GM18505 (cell line): ENCODE measurements around the gene TESK2.
"Not testable (repeated sequence)": the region's sequence is repeated elsewhere in the genome, so short reads cannot be mapped to it uniquely, and the experiment has no call there.

ENCODE experiments used
- ATAC-seq: cut with Tn5 transposase; IDR thresholded peaks from one replicate; pipeline ENCODE4 v1.9.1; 2021; ENCODE audit not compliant: unreplicated experiment
- POLR2A ChIP-seq: IDR thresholded peaks from 4 replicates; pipeline ENCODE4 v1.6.1; 2011; ENCODE audit warnings: borderline replicate concordance; ENCODE audit not compliant: insufficient read depth, insufficient read length; ENCODE audit errors: extremely low read depth

The TESK2 gene

GRCh38 chr1:45490626-45491486 lies at the start of gene TESK2:
Gene TESK2 (minus strand): TSS chr1:45491163. CDS start chr1:45457785, 33,378 bp downstream.
- TF ChIP-seq POLR2A: peak; percentile 93
- peak; percentile 87 for ATAC-seq

- no peak for TF ChIP-seq POLR2A
- ATAC-seq: no peak
Measured at GRCh38 chr1:45536886-45537285, 45.9 kb upstream of the TESK2 start.

GRCh38 chr1:45535988-45536766 lies 45.2 kb upstream of the TESK2 start:
- TF ChIP-seq POLR2A: no peak
- no peak for ATAC-seq

- no peak for ATAC-seq
Measured at GRCh38 chr1:45531873-45532272, 40.9 kb upstream of the TESK2 start.

GRCh38 chr1:45530632-45531135 lies 39.7 kb upstream of the TESK2 start:
- no peak for ATAC-seq
- no peak for TF ChIP-seq POLR2A

More at GRCh38 chr1:45531873-45532272, 40.9 kb upstream of the TESK2 start:
- TF ChIP-seq POLR2A: no peak

GRCh38 chr1:45526135-45526644 lies 35.2 kb upstream of the TESK2 start:
- no peak for ATAC-seq
- TF ChIP-seq POLR2A: no peak

- not testable (repeated sequence) for ATAC-seq
Measured at GRCh38 chr1:45523975-45524374, 33.0 kb upstream of the TESK2 start.

GRCh38 chr1:45523516-45523915 lies 32.6 kb upstream of the TESK2 start:
- not testable (repeated sequence) for ATAC-seq

GRCh38 chr1:45522324-45523104 lies 31.6 kb upstream of the TESK2 start:
- TF ChIP-seq POLR2A: no peak
- no peak for ATAC-seq

GRCh38 chr1:45521413-45522323 lies 30.7 kb upstream of the TESK2 start, which contains the start of gene PRDX1:
Gene PRDX1 (minus strand): TSS chr1:45521884. CDS start chr1:45519043, 2,841 bp downstream.
- ATAC-seq: peak; percentile 79
- TF ChIP-seq POLR2A: peak; percentile 100

- not testable (repeated sequence) for ATAC-seq
Measured at GRCh38 chr1:45519774-45520173, 28.8 kb upstream of the TESK2 start.

- no peak for ATAC-seq
- no peak for TF ChIP-seq POLR2A
Measured at GRCh38 chr1:45518910-45519309, 27.9 kb upstream of the TESK2 start.

GRCh38 chr1:45518366-45518765 lies 27.4 kb upstream of the TESK2 start:
- ATAC-seq: not testable (repeated sequence)
